Measurements from ENCODE around the gene DROSHA.

Gene DROSHA

GRCh38 chr5:31459594-31459993, 72.3 kb downstream of the DROSHA start:
- DNase-seq = no peak

- no peak for DNase-seq
Measured at GRCh38 chr5:31455172-31455571, 76.7 kb downstream of the DROSHA start.

GRCh38 chr5:31453522-31453921, 78.4 kb downstream of the DROSHA start:
- no peak for DNase-seq

GRCh38 chr5:31452314-31452713, 79.6 kb downstream of the DROSHA start:
- DNase-seq = no peak

- no peak for DNase-seq
Measured at GRCh38 chr5:31449962-31450361, 81.9 kb downstream of the DROSHA start.

- no peak for DNase-seq
Measured at GRCh38 chr5:31449174-31449573, 82.7 kb downstream of the DROSHA start.

GRCh38 chr5:31445041-31445600, 86.8 kb downstream of the DROSHA start:
- DNase-seq = no peak

GRCh38 chr5:31443572-31443971, 88.3 kb downstream of the DROSHA start:
- DNase-seq = no peak

- DNase-seq = no peak
Measured at GRCh38 chr5:31442058-31442745, 89.7 kb downstream of the DROSHA start.

GRCh38 chr5:31436851-31437250, 95.0 kb downstream of the DROSHA start:
- DNase-seq = no peak

GRCh38 chr5:31435730-31436129, 96.2 kb downstream of the DROSHA start:
- DNase-seq = no peak

- DNase-seq = no peak
Measured at GRCh38 chr5:31434898-31435297, 97.0 kb downstream of the DROSHA start.

GRCh38 chr5:31433229-31433628, 98.7 kb downstream of the DROSHA start:
- no peak for DNase-seq

GRCh38 chr5:31427724-31428309, 104.1 kb downstream of the DROSHA start:
- no peak for DNase-seq

GRCh38 chr5:31427013-31427723, 104.7 kb downstream of the DROSHA start:
- DNase-seq = no peak

- no peak for DNase-seq
Measured at GRCh38 chr5:31421806-31422586, 109.9 kb downstream of the DROSHA start.

- DNase-seq = no peak
Measured at GRCh38 chr5:31417512-31417911, 114.4 kb downstream of the DROSHA start.

- no peak for DNase-seq
Measured at GRCh38 chr5:31416547-31416946, 115.3 kb downstream of the DROSHA start.

GRCh38 chr5:31415960-31416359, 115.9 kb downstream of the DROSHA start:
- DNase-seq = no peak

GRCh38 chr5:31415009-31415923, 116.6 kb downstream of the DROSHA start:
- no peak for DNase-seq

GRCh38 chr5:31413030-31413812, 118.7 kb downstream of the DROSHA start:
- DNase-seq = no peak
